Measurements from ENCODE around the gene SORCS2.

Gene SORCS2

DNA sequence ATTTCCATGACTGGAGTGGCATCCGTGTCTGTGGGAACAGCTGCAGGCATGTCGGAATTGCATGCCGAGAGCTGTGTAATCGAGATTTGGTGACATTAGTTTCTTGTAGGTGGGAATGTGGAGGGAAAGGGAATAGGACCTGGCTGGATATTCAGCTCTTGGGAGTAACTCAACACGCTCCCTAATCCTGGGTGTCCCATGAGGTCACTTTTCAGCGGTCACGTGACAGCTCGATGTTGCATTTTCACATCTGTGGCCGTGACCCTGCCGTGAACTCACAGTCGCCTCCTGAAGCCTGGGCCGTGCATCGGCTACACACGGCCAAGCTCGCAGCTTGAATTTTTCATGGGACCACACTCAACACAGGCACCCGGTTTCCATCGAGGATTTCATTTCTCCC, 268.2 kb downstream of the SORCS2 start:
- Histone ChIP-seq H3K79me1 (replicated peaks; ENCODE audit: low read length, poor library complexity, severe bottlenecking) (no peaks in the 10 kb centered on the region), H2BK120ac (ENCODE audit: low read depth, low read length) (no peak overlapping the region), H3K27ac (ENCODE audit: low read length, poor library complexity, severe bottlenecking) (no peak overlapping the region), H3K14ac (ENCODE audit: low read length in 2 of 2) (no peak overlapping the region), H3K4me3 (ENCODE audit: insufficient read depth in 1 of 2, low read depth in 1 of 2, low read length in 2 of 2) (no peak overlapping the region), H4K8ac (ENCODE audit: low read length) (no peak overlapping the region), H3K4me1 (ENCODE audit: control insufficient read depth, insufficient read depth, low read depth, low read length) (peaks cover 18% of the 10 kb centered on the region), H2AK5ac (ENCODE audit: low read length, severe bottlenecking) (no peak overlapping the region), H3K9me3 (ENCODE audit: control insufficient read depth, low read length) (peaks cover under 1% of the 10 kb centered on the region), H2BK12ac (ENCODE audit: low read length in 2 of 2) (no peak overlapping the region), H3K18ac (ENCODE audit: low read depth in 1 of 2, low read length in 2 of 2) (no peak overlapping the region), H3K27me3 (ENCODE audit: control insufficient read depth in 1 of 2, insufficient read depth in 1 of 2, low read length in 2 of 2) (peaks cover 0 to 19% of the 10 kb centered on the region in 2 experiments), H3K9ac (ENCODE audit: low read length) (no peak overlapping the region), H3K4ac (ENCODE audit: low read depth in 1 of 2, low read length in 2 of 2) (no peak overlapping the region), H3K4me2 (ENCODE audit: low read length, poor library complexity, severe bottlenecking) (no peak overlapping the region), H4K91ac (ENCODE audit: low read length) (no peak overlapping the region), H2BK5ac (ENCODE audit: low read depth, low read length, poor library complexity, severe bottlenecking) (no peak overlapping the region), H3K36me3 (ENCODE audit: control insufficient read depth in 1 of 2, insufficient read depth in 2 of 2, low read depth in 1 of 2, low read length in 2 of 2) (no peaks in the 10 kb centered on the region), H3K23ac (ENCODE audit: low read length in 2 of 2) (no peak overlapping the region), H2AFZ (ENCODE audit: low read depth, low read length) (no peak overlapping the region), H2BK15ac (ENCODE audit: low read depth, poor library complexity, severe bottlenecking) (no peak overlapping the region)
- 74% methylated on average over 17 of the region's 17 CpGs for WGBS
- DNase-seq, result no peak

DNA sequence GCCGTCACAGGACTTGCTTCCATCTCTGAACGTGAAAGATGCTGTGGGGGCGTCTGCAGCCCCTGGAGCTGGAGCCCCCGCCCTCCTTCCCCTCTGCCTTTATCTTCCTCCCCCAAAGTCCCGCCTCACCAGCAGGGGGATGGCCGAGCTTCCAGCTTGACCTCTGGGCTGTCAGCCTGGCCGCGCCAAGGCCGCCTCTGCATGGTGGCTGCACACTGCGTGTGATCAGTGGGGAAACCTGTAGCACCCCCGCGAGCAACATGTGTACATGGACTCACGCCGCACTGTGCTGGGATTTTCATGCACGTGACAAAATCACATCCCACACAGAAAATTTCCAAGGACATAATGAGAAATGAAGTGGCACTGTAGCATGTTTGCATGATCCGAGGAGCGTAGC, 268.9 kb downstream of the SORCS2 start:
- Histone ChIP-seq H4K8ac (ENCODE audit: low read length) (no peak overlapping the region), H2AFZ (ENCODE audit: low read depth, low read length) (no peak overlapping the region), H3K4ac (ENCODE audit: low read depth in 1 of 2, low read length in 2 of 2) (no peak overlapping the region), H3K27me3 (ENCODE audit: control insufficient read depth in 1 of 2, insufficient read depth in 1 of 2, low read length in 2 of 2) (peaks cover 0 to 19% of the 10 kb centered on the region in 2 experiments), H3K36me3 (ENCODE audit: control insufficient read depth in 1 of 2, insufficient read depth in 2 of 2, low read depth in 1 of 2, low read length in 2 of 2) (no peaks in the 10 kb centered on the region), H2BK5ac (ENCODE audit: low read depth, low read length, poor library complexity, severe bottlenecking) (no peak overlapping the region), H2AK5ac (ENCODE audit: low read length, severe bottlenecking) (no peak overlapping the region), H3K23ac (ENCODE audit: low read length in 2 of 2) (no peak overlapping the region), H3K79me1 (replicated peaks; ENCODE audit: low read length, poor library complexity, severe bottlenecking) (no peaks in the 10 kb centered on the region), H3K14ac (ENCODE audit: low read length in 2 of 2) (no peak overlapping the region), H3K27ac (ENCODE audit: low read length, poor library complexity, severe bottlenecking) (no peak overlapping the region), H3K4me1 (ENCODE audit: control insufficient read depth, insufficient read depth, low read depth, low read length) (peaks cover 18% of the 10 kb centered on the region), H4K91ac (ENCODE audit: low read length) (no peak overlapping the region), H3K18ac (ENCODE audit: low read depth in 1 of 2, low read length in 2 of 2) (no peak overlapping the region), H3K9me3 (ENCODE audit: control insufficient read depth, low read length) (peaks cover 6% of the 10 kb centered on the region), H3K4me2 (ENCODE audit: low read length, poor library complexity, severe bottlenecking) (no peak overlapping the region), H2BK15ac (ENCODE audit: low read depth, poor library complexity, severe bottlenecking) (no peak overlapping the region), H2BK12ac (ENCODE audit: low read length in 2 of 2) (no peak overlapping the region), H2BK120ac (ENCODE audit: low read depth, low read length) (no peak overlapping the region), H3K4me3 (ENCODE audit: insufficient read depth in 1 of 2, low read depth in 1 of 2, low read length in 2 of 2) (no peak overlapping the region), H3K9ac (ENCODE audit: low read length) (no peak overlapping the region)
- WGBS, result 65% methylated on average over 17 of the region's 17 CpGs
- DNase-seq, result no peak

DNA sequence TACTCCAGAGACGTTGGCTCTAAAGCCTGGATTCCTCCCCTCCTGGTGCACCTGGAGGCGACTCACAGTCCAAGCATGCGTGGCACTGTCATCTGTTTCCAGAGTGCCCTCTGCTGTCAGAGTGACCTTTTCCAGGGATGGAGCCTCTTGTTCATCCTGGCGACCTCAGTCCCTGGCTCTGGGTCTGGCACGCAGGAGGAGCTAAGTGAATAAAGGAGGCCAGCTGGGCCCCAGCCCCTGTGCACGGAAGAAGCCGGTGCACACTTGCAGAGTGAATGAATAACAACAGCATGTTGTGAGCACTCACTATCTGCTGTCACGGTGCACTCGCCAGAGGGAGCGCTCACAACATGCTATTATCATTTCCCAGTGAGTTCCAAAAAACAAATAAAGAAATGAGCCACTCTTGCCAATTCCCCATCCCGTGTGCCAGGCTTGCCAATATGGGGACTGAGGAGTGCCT, 270.2 kb downstream of the SORCS2 start:
- Histone ChIP-seq H3K27me3 (ENCODE audit: control insufficient read depth in 1 of 2, insufficient read depth in 1 of 2, low read length in 2 of 2) (peaks cover 0 to 19% of the 10 kb centered on the region in 2 experiments), H3K18ac (ENCODE audit: low read depth in 1 of 2, low read length in 2 of 2) (no peak overlapping the region), H2BK120ac (ENCODE audit: low read depth, low read length) (no peak overlapping the region), H3K4ac (ENCODE audit: low read depth in 1 of 2, low read length in 2 of 2) (no peak overlapping the region), H2BK12ac (ENCODE audit: low read length in 2 of 2) (no peak overlapping the region), H3K23ac (ENCODE audit: low read length in 2 of 2) (no peak overlapping the region), H2AFZ (ENCODE audit: low read depth, low read length) (no peak overlapping the region), H3K4me3 (ENCODE audit: insufficient read depth in 1 of 2, low read depth in 1 of 2, low read length in 2 of 2) (no peak overlapping the region), H3K9ac (ENCODE audit: low read length) (no peak overlapping the region), H2BK5ac (ENCODE audit: low read depth, low read length, poor library complexity, severe bottlenecking) (no peak overlapping the region), H2BK15ac (ENCODE audit: low read depth, poor library complexity, severe bottlenecking) (no peak overlapping the region), H3K9me3 (ENCODE audit: control insufficient read depth, low read length) (peaks cover 7% of the 10 kb centered on the region), H4K91ac (ENCODE audit: low read length) (no peak overlapping the region), H2AK5ac (ENCODE audit: low read length, severe bottlenecking) (no peak overlapping the region), H3K4me1 (ENCODE audit: control insufficient read depth, insufficient read depth, low read depth, low read length) (peaks cover 18% of the 10 kb centered on the region), H3K14ac (ENCODE audit: low read length in 2 of 2) (no peak overlapping the region), H3K36me3 (ENCODE audit: control insufficient read depth in 1 of 2, insufficient read depth in 2 of 2, low read depth in 1 of 2, low read length in 2 of 2) (no peaks in the 10 kb centered on the region), H3K27ac (ENCODE audit: low read length, poor library complexity, severe bottlenecking) (no peak overlapping the region), H3K4me2 (ENCODE audit: low read length, poor library complexity, severe bottlenecking) (no peak overlapping the region), H4K8ac (ENCODE audit: low read length) (no peak overlapping the region), H3K79me1 (replicated peaks; ENCODE audit: low read length, poor library complexity, severe bottlenecking) (no peaks in the 10 kb centered on the region)
- no peak for DNase-seq
- WGBS, result 48% methylated on average over 11 of the region's 11 CpGs

DNA sequence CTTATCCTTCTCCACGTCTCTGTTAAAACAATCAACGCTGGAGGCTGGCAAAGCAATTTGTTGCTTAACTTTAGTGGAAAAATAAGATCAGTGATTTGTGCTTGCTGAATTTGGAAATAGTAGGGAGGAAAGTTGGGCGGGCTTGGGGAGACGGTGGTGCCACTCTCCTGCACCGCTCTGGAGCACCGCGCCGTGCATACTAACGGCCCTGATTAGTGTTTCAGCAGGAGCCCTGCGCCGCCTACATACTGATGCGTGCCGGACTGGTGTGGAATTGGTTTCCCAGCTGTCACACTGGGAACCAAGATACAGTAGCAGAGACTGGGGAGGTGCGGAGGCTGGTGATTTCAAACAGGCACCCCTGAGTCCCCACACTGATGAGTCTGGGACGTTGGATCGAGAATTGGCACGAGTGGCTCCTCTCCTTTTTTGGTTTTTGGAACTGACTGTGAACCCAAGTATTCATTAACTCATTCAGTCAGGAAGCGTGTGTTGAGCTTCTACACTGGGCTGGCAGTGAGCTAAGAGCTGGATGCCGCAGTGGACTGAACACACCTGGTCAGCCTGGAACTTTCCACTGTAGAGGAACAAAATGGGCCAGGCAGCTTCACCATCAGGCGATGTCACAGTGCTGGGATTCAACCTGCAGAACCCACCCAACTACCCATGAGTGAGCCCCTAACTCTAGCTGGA, 271.4 kb downstream of the SORCS2 start:
- Histone ChIP-seq H2BK12ac (ENCODE audit: low read length in 2 of 2) (no peak overlapping the region), H4K91ac (ENCODE audit: low read length) (no peak overlapping the region), H3K23ac (ENCODE audit: low read length in 2 of 2) (no peak overlapping the region), H3K79me1 (replicated peaks; ENCODE audit: low read length, poor library complexity, severe bottlenecking) (no peaks in the 10 kb centered on the region), H2BK15ac (ENCODE audit: low read depth, poor library complexity, severe bottlenecking) (no peak overlapping the region), H2AK5ac (ENCODE audit: low read length, severe bottlenecking) (no peak overlapping the region), H3K4me3 (ENCODE audit: insufficient read depth in 1 of 2, low read depth in 1 of 2, low read length in 2 of 2) (no peak overlapping the region), H3K4me1 (ENCODE audit: control insufficient read depth, insufficient read depth, low read depth, low read length) (peaks cover 18% of the 10 kb centered on the region), H2BK5ac (ENCODE audit: low read depth, low read length, poor library complexity, severe bottlenecking) (no peak overlapping the region), H3K27me3 (ENCODE audit: control insufficient read depth in 1 of 2, insufficient read depth in 1 of 2, low read length in 2 of 2) (peaks cover 5 to 22% of the 10 kb centered on the region in 2 experiments), H3K36me3 (ENCODE audit: control insufficient read depth in 1 of 2, insufficient read depth in 2 of 2, low read depth in 1 of 2, low read length in 2 of 2) (no peaks in the 10 kb centered on the region), H2AFZ (ENCODE audit: low read depth, low read length) (no peak overlapping the region), H3K9ac (ENCODE audit: low read length) (no peak overlapping the region), H3K14ac (ENCODE audit: low read length in 2 of 2) (no peak overlapping the region), H3K4ac (ENCODE audit: low read depth in 1 of 2, low read length in 2 of 2) (no peak overlapping the region), H3K27ac (ENCODE audit: low read length, poor library complexity, severe bottlenecking) (no peak overlapping the region), H4K8ac (ENCODE audit: low read length) (no peak overlapping the region), H3K18ac (ENCODE audit: low read depth in 1 of 2, low read length in 2 of 2) (no peak overlapping the region), H3K4me2 (ENCODE audit: low read length, poor library complexity, severe bottlenecking) (no peak overlapping the region), H2BK120ac (ENCODE audit: low read depth, low read length) (no peak overlapping the region), H3K9me3 (ENCODE audit: control insufficient read depth, low read length) (peaks cover 7% of the 10 kb centered on the region)
- DNase-seq, result no peak
- 90% methylated on average over 20 of the region's 20 CpGs for WGBS

Data from mesenchymal stem cell (in vitro differentiated cells and primary cell).